IMR-90 (cell line): ENCODE results near the gene RPL6.

Experiments used
- BHLHE40 ChIP-seq: fragments of 150-350 bp; IDR thresholded peaks from 2 replicates; pipeline ENCODE4 v1.6.1; 2016; ENCODE audit warnings: mild to moderate bottlenecking, low read depth, low read length
- CEBPB ChIP-seq: IDR thresholded peaks from 2 replicates; pipeline ENCODE4 v1.6.1; 2012; ENCODE audit warnings: low read depth, low read length, improper control_type of control experiment
- CTCF ChIP-seq: conservative IDR thresholded peaks from 2 replicates; pipeline ENCODE4 v1.5.1; 2012; ENCODE audit warnings: mild to moderate bottlenecking, low read depth, low read length, improper control_type of control experiment
- MAFK ChIP-seq: IDR thresholded peaks from 2 replicates; pipeline ENCODE4 v1.6.1; 2012; ENCODE audit warnings: low read depth, low read length, improper control_type of control experiment
- POLR2A ChIP-seq: IDR thresholded peaks from 2 replicates; pipeline ENCODE4 v1.6.1; 2012; ENCODE audit warnings: mild to moderate bottlenecking, low read depth, low read length
- RCOR1 ChIP-seq: IDR thresholded peaks from 2 replicates; pipeline ENCODE4 v1.6.1; 2012; ENCODE audit warnings: mild to moderate bottlenecking, low read length, improper control_type of control experiment; ENCODE audit not compliant: insufficient replicate concordance

GRCh38 chr12:112401903-112402498 lies 7.4 kb downstream of the RPL6 start:
- no peak for TF ChIP-seq RCOR1
- TF ChIP-seq MAFK = no peak
- TF ChIP-seq CTCF = no peak
- no peak for TF ChIP-seq POLR2A
- TF ChIP-seq BHLHE40 = no peak
- no peak for TF ChIP-seq CEBPB
